HEK293 (cell line): ENCODE results near the gene CACNA2D1.

ENCODE experiments used
- ZNF239 ChIP-seq: fragments of 450-650 bp; formaldehyde crosslinking; IDR thresholded peaks from 2 replicates; pipeline ENCODE4 v1.5.1; 2016; ENCODE audit warnings: missing biosample characterization, missing genetic modification characterization
- TF ChIP-seq, protein P1 (sequence below): fragments of 450-650 bp; formaldehyde crosslinking; IDR thresholded peaks from 2 replicates; pipeline ENCODE4 v1.5.1; 2016; ENCODE audit warnings: missing biosample characterization, missing genetic modification characterization
- TF ChIP-seq, protein P2 (sequence below): fragments of 450-650 bp; formaldehyde crosslinking; IDR thresholded peaks from 2 replicates; pipeline ENCODE4 v1.5.1; 2017; ENCODE audit warnings: missing biosample characterization, missing genetic modification characterization

DNA sequence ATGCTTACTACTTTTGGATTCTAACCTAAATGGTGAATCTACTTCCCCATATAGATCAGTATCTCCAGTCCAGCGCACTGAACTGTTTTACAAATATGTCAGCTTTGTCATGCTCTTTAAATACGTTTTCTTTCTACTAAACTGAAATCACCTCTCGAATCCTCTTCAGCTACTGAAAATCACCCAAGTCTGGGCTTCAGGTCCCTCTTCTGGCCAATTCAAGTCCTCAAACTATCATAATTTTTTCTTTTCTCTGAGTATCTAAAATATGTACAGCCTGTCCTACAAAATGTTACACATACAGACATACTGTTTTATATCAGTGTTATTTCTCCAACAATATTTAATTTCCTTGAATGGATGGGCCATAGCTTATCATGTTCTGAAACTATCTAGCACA is 84.2 kb downstream of the CACNA2D1 start:
- TF ChIP-seq, protein P1, sequence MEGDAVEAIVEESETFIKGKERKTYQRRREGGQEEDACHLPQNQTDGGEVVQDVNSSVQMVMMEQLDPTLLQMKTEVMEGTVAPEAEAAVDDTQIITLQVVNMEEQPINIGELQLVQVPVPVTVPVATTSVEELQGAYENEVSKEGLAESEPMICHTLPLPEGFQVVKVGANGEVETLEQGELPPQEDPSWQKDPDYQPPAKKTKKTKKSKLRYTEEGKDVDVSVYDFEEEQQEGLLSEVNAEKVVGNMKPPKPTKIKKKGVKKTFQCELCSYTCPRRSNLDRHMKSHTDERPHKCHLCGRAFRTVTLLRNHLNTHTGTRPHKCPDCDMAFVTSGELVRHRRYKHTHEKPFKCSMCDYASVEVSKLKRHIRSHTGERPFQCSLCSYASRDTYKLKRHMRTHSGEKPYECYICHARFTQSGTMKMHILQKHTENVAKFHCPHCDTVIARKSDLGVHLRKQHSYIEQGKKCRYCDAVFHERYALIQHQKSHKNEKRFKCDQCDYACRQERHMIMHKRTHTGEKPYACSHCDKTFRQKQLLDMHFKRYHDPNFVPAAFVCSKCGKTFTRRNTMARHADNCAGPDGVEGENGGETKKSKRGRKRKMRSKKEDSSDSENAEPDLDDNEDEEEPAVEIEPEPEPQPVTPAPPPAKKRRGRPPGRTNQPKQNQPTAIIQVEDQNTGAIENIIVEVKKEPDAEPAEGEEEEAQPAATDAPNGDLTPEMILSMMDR, result no peak
- TF ChIP-seq ZNF239 (tag by site-specific recombination), result no peak
- TF ChIP-seq, protein P2, sequence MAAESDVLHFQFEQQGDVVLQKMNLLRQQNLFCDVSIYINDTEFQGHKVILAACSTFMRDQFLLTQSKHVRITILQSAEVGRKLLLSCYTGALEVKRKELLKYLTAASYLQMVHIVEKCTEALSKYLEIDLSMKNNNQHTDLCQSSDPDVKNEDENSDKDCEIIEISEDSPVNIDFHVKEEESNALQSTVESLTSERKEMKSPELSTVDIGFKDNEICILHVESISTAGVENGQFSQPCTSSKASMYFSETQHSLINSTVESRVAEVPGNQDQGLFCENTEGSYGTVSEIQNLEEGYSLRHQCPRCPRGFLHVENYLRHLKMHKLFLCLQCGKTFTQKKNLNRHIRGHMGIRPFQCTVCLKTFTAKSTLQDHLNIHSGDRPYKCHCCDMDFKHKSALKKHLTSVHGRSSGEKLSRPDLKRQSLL (tag by site-specific recombination), result no peak
